HEK293 (cell line): ENCODE results near the gene OBSCN.
A peak's percentile ranks its signal among the peaks of the same experiment; 100 is the strongest.

Experiments used
- CTCF ChIA-PET: fragments of 350-600 bp; formaldehyde crosslinking; extraction: SDS; loops from one replicate; lab custom pipeline; 2021; ENCODE audit warnings: antibody characterized with exemption; lab: Yijun Ruan, JAX
- POLR2A ChIA-PET: fragments of 300-600 bp; formaldehyde crosslinking; extraction: SDS; loops from one replicate; lab custom pipeline; 2020; ENCODE audit warnings: antibody characterized with exemption, inconsistent platforms; lab: Yijun Ruan, JAX
- H3K27ac ChIP-seq: fragments of 200-500 bp; sonication (Bioruptor generic); 2 replicates; pipeline ENCODE4 v1.5.1; 2014; ENCODE audit warnings: low read depth, low read length, control low read depth, inconsistent platforms; ENCODE audit errors: extremely low read depth
- H3K36me3 ChIP-seq, 2 experiments: fragments of 200-500 bp in 1 of 2; sonication (Bioruptor generic) in 1 of 2; 1 replicate in 1 of 2; 2 replicates in 1 of 2; pipeline ENCODE4 v1.5.1; 2014 to 2017; ENCODE audit warnings: inconsistent platforms in 2 of 2, low read length in 2 of 2; ENCODE audit not compliant: control insufficient read depth in 2 of 2, insufficient read depth in 1 of 2
- H3K4me1 ChIP-seq: fragments of 200-500 bp; sonication (Bioruptor generic); 2 replicates; pipeline ENCODE4 v1.5.1; 2014; ENCODE audit warnings: mild to moderate bottlenecking, low read length, inconsistent platforms; ENCODE audit not compliant: control insufficient read depth, insufficient read depth
- H3K4me3 ChIP-seq: 2 replicates; pipeline ENCODE4 v1.5.1; 2011; ENCODE audit warnings: low read depth, mild to moderate bottlenecking, control low read depth, low read length, moderate library complexity
- H3K9me3 ChIP-seq: fragments of 200-500 bp; sonication (Bioruptor generic); 2 replicates; pipeline ENCODE4 v1.5.1; 2014; ENCODE audit warnings: low read depth, low read length, inconsistent platforms; ENCODE audit not compliant: control insufficient read depth, insufficient read depth
- HOXD13 ChIP-seq: sonication (generic); formaldehyde crosslinking; IDR thresholded peaks from 2 replicates; pipeline ENCODE4 v1.8.0; 2022; ENCODE audit warnings: missing genetic modification reagents, borderline replicate concordance
- REPIN1 ChIP-seq: fragments of 450-650 bp; formaldehyde crosslinking; IDR thresholded peaks from 2 replicates; pipeline ENCODE4 v1.5.1; 2017; ENCODE audit warnings: missing biosample characterization, missing genetic modification characterization, low read depth
- SETDB1 ChIP-seq: IDR thresholded peaks from one replicate; pipeline ENCODE4 v1.6.1; 2017; ENCODE audit warnings: mild to moderate bottlenecking, low read length, moderate library complexity, mixed read lengths; ENCODE audit not compliant: insufficient read length
- ZNF121 ChIP-seq: fragments of 450-650 bp; formaldehyde crosslinking; IDR thresholded peaks from 2 replicates; pipeline ENCODE4 v1.5.1; 2016; ENCODE audit warnings: missing biosample characterization, missing genetic modification characterization
- ZNF248 ChIP-seq: fragments of 450-650 bp; formaldehyde crosslinking; IDR thresholded peaks from 2 replicates; pipeline ENCODE4 v1.5.1; 2017; ENCODE audit warnings: missing biosample characterization, missing genetic modification characterization
- ZNF335 ChIP-seq: fragments of 450-650 bp; formaldehyde crosslinking; conservative IDR thresholded peaks from 2 replicates; pipeline ENCODE4 v1.5.1; 2016; ENCODE audit warnings: missing biosample characterization, missing genetic modification characterization
- ZNF37A ChIP-seq: fragments of 450-650 bp; IDR thresholded peaks from 2 replicates; pipeline ENCODE4 v1.5.1; 2018; ENCODE audit warnings: missing biosample characterization, missing genetic modification characterization
- ZNF571 ChIP-seq: fragments of 450-650 bp; formaldehyde crosslinking; IDR thresholded peaks from 2 replicates; pipeline ENCODE4 v1.5.0; 2017; ENCODE audit warnings: missing biosample characterization, missing genetic modification characterization
- ZNF670 ChIP-seq: fragments of 450-650 bp; formaldehyde crosslinking; IDR thresholded peaks from 2 replicates; pipeline ENCODE4 v1.5.1; 2016; ENCODE audit warnings: missing biosample characterization, missing genetic modification characterization, low read depth
- ZNF707 ChIP-seq: fragments of 450-650 bp; formaldehyde crosslinking; IDR thresholded peaks from 2 replicates; pipeline ENCODE4 v1.5.1; 2016; ENCODE audit warnings: missing biosample characterization, missing genetic modification characterization
- ZNF792 ChIP-seq: fragments of 450-650 bp; formaldehyde crosslinking; IDR thresholded peaks from 2 replicates; pipeline ENCODE4 v1.5.1; 2016; ENCODE audit warnings: missing biosample characterization, missing genetic modification characterization
- ZNF837 ChIP-seq: fragments of 450-650 bp; formaldehyde crosslinking; IDR thresholded peaks from 2 replicates; pipeline ENCODE4 v1.5.1; 2016; ENCODE audit warnings: missing biosample characterization, missing genetic modification characterization
- ZSCAN23 ChIP-seq: fragments of 450-650 bp; formaldehyde crosslinking; IDR thresholded peaks from 2 replicates; pipeline ENCODE4 v1.5.1; 2016; ENCODE audit warnings: missing biosample characterization, missing genetic modification characterization
- TF ChIP-seq, protein P1 (sequence below): fragments of 450-650 bp; formaldehyde crosslinking; IDR thresholded peaks from 2 replicates; pipeline ENCODE4 v1.5.1; 2016; ENCODE audit warnings: missing biosample characterization, missing genetic modification characterization, borderline replicate concordance
- TF ChIP-seq, protein P2 (sequence below): fragments of 450-650 bp; formaldehyde crosslinking; IDR thresholded peaks from 2 replicates; pipeline ENCODE4 v1.5.1; 2017; ENCODE audit warnings: missing biosample characterization, missing genetic modification characterization
- TF ChIP-seq, protein P3 (sequence below): fragments of 450-650 bp; formaldehyde crosslinking; IDR thresholded peaks from 2 replicates; pipeline ENCODE4; 2016; ENCODE audit warnings: missing biosample characterization, missing genetic modification characterization
- TF ChIP-seq, protein P4 (sequence below): fragments of 450-650 bp; formaldehyde crosslinking; IDR thresholded peaks from 2 replicates; pipeline ENCODE4 v1.5.1; 2016; ENCODE audit warnings: missing biosample characterization, missing genetic modification characterization

Gene OBSCN

DNA sequence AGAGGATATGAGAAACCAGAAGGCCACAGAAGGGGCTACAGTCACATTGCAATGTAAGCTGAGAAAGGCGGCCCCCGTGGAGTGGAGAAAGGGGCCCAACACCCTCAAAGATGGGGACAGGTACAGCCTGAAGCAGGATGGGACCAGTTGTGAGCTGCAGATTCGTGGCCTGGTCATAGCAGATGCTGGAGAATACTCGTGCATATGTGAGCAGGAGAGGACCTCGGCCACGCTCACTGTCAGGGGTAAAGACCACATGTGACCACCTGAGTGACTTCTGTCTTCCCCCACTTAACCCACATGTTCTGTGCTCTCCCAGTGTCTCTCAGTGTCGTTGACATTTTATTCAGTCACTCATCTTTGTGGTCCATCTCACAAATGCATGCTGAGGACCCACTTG, 92.1 kb downstream of the OBSCN start (continued):
- no peak for TF ChIP-seq REPIN1 (tag by site-specific recombination)
- no peak for TF ChIP-seq ZNF792 (tag by site-specific recombination)
- TF ChIP-seq, protein P1, sequence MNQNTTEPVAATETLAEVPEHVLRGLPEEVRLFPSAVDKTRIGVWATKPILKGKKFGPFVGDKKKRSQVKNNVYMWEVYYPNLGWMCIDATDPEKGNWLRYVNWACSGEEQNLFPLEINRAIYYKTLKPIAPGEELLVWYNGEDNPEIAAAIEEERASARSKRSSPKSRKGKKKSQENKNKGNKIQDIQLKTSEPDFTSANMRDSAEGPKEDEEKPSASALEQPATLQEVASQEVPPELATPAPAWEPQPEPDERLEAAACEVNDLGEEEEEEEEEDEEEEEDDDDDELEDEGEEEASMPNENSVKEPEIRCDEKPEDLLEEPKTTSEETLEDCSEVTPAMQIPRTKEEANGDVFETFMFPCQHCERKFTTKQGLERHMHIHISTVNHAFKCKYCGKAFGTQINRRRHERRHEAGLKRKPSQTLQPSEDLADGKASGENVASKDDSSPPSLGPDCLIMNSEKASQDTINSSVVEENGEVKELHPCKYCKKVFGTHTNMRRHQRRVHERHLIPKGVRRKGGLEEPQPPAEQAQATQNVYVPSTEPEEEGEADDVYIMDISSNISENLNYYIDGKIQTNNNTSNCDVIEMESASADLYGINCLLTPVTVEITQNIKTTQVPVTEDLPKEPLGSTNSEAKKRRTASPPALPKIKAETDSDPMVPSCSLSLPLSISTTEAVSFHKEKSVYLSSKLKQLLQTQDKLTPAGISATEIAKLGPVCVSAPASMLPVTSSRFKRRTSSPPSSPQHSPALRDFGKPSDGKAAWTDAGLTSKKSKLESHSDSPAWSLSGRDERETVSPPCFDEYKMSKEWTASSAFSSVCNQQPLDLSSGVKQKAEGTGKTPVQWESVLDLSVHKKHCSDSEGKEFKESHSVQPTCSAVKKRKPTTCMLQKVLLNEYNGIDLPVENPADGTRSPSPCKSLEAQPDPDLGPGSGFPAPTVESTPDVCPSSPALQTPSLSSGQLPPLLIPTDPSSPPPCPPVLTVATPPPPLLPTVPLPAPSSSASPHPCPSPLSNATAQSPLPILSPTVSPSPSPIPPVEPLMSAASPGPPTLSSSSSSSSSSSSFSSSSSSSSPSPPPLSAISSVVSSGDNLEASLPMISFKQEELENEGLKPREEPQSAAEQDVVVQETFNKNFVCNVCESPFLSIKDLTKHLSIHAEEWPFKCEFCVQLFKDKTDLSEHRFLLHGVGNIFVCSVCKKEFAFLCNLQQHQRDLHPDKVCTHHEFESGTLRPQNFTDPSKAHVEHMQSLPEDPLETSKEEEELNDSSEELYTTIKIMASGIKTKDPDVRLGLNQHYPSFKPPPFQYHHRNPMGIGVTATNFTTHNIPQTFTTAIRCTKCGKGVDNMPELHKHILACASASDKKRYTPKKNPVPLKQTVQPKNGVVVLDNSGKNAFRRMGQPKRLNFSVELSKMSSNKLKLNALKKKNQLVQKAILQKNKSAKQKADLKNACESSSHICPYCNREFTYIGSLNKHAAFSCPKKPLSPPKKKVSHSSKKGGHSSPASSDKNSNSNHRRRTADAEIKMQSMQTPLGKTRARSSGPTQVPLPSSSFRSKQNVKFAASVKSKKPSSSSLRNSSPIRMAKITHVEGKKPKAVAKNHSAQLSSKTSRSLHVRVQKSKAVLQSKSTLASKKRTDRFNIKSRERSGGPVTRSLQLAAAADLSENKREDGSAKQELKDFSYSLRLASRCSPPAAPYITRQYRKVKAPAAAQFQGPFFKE (tag by site-specific recombination) = no peak
- no peak for TF ChIP-seq ZNF837 (tag by site-specific recombination)
- TF ChIP-seq ZNF37A (tag by site-specific recombination) = no peak
- no peak for TF ChIP-seq HOXD13 (CRISPR knock-in tag)
- TF ChIP-seq, protein P2, sequence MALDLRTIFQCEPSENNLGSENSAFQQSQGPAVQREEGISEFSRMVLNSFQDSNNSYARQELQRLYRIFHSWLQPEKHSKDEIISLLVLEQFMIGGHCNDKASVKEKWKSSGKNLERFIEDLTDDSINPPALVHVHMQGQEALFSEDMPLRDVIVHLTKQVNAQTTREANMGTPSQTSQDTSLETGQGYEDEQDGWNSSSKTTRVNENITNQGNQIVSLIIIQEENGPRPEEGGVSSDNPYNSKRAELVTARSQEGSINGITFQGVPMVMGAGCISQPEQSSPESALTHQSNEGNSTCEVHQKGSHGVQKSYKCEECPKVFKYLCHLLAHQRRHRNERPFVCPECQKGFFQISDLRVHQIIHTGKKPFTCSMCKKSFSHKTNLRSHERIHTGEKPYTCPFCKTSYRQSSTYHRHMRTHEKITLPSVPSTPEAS = no peak
- TF ChIP-seq, protein P3, sequence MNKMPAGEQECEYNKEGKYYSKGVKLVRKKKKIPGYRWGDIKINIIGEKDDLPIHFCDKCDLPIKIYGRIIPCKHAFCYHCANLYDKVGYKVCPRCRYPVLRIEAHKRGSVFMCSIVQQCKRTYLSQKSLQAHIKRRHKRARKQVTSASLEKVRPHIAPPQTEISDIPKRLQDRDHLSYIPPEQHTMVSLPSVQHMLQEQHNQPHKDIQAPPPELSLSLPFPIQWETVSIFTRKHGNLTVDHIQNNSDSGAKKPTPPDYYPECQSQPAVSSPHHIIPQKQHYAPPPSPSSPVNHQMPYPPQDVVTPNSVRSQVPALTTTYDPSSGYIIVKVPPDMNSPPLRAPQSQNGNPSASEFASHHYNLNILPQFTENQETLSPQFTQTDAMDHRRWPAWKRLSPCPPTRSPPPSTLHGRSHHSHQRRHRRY (tag by site-specific recombination) = no peak
- TF ChIP-seq ZNF571 (tag by site-specific recombination) = no peak
- no peak for TF ChIP-seq ZNF121 (tag by site-specific recombination)
- TF ChIP-seq ZNF335 (tag by site-specific recombination) = no peak

DNA sequence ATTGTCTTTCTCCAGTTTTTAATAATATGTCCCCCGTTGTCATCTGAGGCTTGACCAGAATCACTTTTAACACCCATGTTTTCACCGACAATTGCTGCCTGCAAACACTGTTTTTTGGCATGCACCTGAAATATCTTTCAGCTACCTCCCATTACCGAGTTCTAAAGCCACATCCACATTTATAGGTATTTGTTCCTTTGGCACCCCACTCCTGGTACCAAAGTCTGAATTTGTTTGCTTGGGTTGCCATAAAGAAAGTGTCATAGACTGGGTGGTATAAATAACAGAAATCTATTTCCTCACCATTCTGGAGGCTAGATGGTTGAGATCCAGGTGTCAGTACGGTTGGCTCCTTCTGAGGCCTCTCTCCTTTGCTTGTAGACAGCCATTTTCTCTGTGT, 94.2 kb downstream of the OBSCN start:
- Histone ChIP-seq H3K4me1 (no peaks in the 10 kb centered on the region), H3K36me3 (peaks cover 0 to 10% of the 10 kb centered on the region in 2 experiments; a peak in 1 of 3 replicates), H3K27ac (no peak overlapping the region), H3K9me3 (no peaks in the 10 kb centered on the region), H3K4me3 (no peak overlapping the region)
- ChIA-PET CTCF (no interaction called here), POLR2A (no interaction called here)
- TF ChIP-seq, protein P4, sequence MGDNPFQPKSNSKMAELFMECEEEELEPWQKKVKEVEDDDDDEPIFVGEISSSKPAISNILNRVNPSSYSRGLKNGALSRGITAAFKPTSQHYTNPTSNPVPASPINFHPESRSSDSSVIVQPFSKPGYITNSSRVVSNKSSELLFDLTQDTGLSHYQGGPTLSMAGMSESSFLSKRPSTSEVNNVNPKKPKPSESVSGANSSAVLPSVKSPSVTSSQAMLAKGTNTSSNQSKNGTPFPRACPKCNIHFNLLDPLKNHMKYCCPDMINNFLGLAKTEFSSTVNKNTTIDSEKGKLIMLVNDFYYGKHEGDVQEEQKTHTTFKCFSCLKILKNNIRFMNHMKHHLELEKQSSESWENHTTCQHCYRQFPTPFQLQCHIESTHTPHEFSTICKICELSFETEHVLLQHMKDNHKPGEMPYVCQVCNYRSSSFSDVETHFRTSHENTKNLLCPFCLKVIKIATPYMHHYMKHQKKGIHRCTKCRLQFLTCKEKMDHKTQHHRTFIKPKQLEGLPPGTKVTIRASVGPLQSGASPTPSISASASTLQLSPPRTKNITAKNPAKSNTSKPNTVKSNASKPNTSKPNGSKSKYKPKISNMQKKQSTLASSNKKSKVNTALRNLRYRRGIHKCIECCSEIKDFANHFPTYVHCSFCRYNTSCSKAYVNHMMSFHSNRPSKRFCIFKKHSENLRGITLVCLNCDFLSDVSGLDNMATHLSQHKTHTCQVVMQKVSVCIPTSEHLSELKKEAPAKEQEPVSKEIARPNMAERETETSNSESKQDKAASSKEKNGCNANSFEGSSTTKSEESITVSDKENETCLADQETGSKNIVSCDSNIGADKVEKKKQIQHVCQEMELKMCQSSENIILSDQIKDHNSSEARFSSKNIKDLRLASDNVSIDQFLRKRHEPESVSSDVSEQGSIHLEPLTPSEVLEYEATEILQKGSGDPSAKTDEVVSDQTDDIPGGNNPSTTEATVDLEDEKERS (tag by site-specific recombination) = peak; percentile 83; the same call in 1 of the 2 replicates
- TF ChIP-seq ZNF670 (tag by site-specific recombination) = 0 out of 2 replicates have a peak, but pooled peaks have one; percentile 31
- TF ChIP-seq SETDB1 = peak; percentile 59
- TF ChIP-seq ZNF248 (tag by site-specific recombination) = no peak
- no peak for TF ChIP-seq ZSCAN23 (tag by site-specific recombination)
- TF ChIP-seq ZNF707 (tag by site-specific recombination) = peak; percentile 100
